T-helper 1 cell treated with Interleukin-12 subunit alpha and Interleukin-12 subunit beta and Interleukin-4 antibody, amounts not matched to agents 30 ng/mL and 1 ng/mL, for 36 hours (primary cell): Measurements from ENCODE around the gene WFIKKN1. TPM values are rescaled to one million over a fixed set of nuclear protein-coding genes. Genes with fewer than 3 reads are reported as not detected.

ENCODE experiments used
- intact Hi-C: fragments of 100-400 bp; cut with micrococcal nuclease; formaldehyde crosslinking; loops from one replicate; pipeline ENCODE4 v1.15.1; 2024
- total RNA-seq: library from RNA; stranded (reverse); gene quantifications from 2 replicates; pipeline ENCODE4 v1.2.3, GENCODE V29; 2022

WFIKKN1 gene
- total RNA-seq, 1 donor from 2014 or later = 0.69 TPM

DNA sequence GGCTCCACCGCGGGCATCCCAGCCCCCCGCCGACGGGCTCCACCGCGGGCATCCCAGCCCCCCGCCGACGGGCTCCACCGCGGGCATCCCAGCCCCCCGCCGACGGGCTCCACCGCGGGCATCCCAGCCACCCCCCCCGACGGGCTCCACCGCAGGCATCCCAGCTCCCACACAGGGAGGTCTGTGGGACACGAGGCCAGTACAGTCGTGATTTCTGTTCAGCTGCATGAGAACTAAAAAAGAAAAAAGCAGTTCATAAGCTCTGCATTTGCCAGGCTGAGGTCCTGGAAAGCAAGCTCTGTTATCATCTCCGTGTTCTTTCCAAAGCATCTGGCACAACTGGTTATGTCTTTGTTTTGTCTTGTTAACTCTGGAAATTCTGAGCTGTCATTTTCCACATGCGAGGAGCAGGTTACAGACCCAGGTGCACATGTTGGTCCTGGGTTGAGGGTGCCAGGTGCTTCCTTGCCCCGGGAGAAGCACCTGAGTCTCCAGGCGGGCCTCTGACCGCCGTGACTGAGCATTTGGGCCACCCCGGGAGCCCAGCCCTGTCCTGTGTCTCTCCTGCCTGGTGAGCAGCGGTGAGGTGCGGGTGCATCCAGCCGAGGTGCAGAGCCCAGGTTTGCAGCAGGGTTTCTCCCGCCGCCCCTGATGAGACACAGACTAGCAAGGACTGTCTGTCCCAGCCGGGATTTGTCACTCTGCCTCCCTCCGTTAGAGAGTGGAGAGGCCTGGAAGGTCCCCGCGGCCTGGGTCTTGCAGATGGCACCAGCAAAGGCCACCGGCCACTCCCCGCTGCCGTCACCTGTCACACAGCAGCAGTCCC is 9.9 kb upstream of the WFIKKN1 start:
- intact Hi-C loops = no loop called here

DNA sequence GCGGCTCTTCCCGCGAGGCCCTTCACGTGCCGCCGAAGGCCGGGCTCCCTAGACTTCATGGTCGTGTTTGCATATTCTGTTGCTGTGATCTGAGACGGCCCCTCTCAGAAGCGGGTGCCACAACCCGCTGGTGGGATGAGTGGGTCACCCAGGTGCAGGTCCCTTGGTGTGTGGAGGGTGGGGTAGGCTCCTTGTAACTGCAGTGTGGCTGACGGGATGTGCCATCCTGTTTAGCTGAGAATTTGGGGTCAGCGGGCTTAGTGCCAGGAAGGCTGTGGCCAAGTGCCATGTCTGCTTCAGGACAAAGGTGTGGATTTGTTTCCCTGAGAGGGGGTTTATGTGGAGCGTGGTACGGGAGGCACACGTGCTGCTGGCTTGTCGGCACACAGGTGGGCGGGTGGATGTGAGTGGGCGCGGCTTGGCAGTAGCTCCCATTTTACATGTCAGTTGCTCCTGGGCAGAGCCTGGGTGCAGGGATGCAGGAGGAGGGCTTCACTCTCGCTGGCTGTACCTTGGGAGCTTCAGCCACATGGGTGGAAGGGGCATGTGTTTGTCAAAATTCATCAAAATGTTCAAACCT is 9.2 kb upstream of the WFIKKN1 start:
- intact Hi-C loops = no loop called here

DNA sequence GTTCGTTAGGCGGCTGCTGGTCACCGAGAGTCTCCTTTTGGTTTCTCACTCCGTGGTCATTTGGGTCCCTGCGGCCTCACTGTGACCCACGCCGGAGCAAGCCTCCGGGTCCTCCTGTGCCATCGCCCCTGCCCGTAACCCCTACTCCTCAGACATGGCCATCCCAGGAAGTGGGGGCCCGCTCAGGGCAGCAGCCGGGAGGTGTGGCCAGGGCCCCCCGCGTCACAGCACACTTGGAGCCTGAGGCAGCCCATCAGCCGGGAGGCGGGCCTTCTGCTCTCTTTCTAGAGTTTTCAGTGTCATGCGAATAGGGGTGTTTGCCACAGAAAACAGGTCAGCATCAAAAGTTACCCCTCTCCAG is 7.9 kb upstream of the WFIKKN1 start:
- intact Hi-C loops = no loop called here

DNA sequence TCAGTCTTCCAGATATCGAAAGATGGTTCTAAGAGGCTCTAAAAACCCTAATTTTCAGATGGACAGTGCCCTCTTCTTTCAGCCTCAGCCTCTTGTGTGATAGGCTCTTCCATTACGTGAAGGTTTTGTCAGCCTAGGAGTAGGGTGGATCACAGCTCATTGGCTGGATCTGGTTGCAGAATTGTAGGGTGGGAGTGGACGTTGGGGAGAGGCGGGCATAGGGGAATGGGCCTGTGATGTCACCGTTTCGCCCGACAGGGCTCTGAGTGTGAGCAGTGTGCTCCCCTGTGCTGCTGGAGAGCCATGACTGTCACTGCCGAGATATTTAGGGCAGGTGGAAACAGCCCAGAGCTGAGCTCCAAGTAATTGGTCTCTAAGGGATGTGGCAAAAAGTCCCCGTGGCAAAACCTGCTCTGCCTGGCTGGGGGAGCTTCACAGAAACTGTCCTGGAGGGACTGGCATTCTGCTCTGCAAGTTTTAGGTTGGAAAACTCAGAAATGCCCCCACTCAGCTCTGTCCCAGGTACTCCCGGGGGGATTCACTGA is 6.2 kb upstream of the WFIKKN1 start:
- intact Hi-C loops = no loop called here

GRCh38 chr16:625117-625976 is 5.4 kb upstream of the WFIKKN1 start:
- intact Hi-C loops = no loop called here

- intact Hi-C loops = no loop called here
Measured at GRCh38 chr16:625977-626765, 4.6 kb upstream of the WFIKKN1 start.

GRCh38 chr16:626787-627453 is 3.9 kb upstream of the WFIKKN1 start:
- intact Hi-C loops = no loop called here

- intact Hi-C loops = no loop called here
Measured at GRCh38 chr16:627454-628239, 3.1 kb upstream of the WFIKKN1 start.

- intact Hi-C loops = no loop called here
Measured at GRCh38 chr16:628321-629061, 2.3 kb upstream of the WFIKKN1 start.

DNA sequence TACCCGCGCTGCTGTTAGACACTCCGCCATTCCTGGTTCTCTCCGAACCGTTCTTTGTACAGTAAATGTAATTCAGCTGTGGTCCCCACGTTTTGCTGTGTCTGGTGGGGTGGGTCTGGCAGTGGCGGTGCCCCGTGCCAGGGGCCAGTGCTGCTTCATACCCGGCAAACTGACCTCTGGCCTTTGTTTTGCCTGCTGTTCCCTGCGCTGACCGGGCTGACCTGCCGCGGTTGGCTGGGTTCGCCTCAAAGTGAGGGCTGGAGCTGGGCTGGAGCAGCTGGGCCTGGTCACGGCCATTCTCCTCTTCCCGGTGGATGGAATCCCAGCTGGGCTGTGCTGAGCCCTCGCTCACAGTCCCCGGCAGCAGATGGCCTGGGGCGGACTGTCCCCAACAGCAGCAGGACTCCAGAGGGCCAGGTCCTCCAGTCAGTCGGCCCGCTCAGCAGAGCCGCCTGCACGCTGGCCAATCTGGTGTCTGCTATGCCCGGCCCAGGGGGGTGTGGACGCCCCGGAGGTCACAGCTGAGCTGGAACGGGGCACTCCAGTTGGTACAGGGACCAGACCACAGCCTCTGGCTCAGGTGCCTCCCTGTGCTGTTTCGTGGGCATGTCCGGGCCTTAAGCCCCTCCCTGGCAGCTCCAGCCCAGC is 1.5 kb upstream of the WFIKKN1 start:
- intact Hi-C loops = no loop called here

- intact Hi-C loops = no loop called here
Measured at GRCh38 chr16:629833-630248, 944 bp upstream of the WFIKKN1 start.

GRCh38 chr16:630249-630814 is 453 bp upstream of the WFIKKN1 start:
- intact Hi-C loops = no loop called here

- intact Hi-C loops = no loop called here
Measured at GRCh38 chr16:631808-632358, 1.1 kb downstream of the WFIKKN1 start.

DNA sequence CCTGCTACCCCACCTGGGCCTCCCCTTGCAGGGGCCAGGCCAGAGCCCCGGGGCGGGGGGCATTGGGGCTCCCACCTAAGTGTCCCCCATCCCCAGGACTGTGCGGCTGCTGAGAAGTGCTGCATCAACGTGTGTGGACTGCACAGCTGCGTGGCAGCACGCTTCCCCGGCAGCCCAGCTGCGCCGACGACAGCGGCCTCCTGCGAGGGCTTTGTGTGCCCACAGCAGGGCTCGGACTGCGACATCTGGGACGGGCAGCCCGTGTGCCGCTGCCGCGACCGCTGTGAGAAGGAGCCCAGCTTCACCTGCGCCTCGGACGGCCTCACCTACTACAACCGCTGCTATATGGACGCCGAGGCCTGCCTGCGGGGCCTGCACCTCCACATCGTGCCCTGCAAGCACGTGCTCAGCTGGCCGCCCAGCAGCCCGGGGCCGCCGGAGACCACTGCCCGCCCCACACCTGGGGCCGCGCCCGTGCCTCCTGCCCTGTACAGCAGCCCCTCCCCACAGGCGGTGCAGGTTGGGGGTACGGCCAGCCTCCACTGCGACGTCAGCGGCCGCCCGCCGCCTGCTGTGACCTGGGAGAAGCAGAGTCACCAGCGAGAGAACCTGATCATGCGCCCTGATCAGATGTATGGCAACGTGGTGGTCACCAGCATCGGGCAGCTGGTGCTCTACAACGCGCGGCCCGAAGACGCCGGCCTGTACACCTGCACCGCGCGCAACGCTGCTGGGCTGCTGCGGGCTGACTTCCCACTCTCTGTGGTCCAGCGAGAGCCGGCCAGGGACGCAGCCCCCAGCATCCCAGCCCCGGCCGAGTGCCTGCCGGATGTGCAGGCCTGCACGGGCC is 1.9 kb downstream of the WFIKKN1 start:
- intact Hi-C loops = no loop called here

DNA sequence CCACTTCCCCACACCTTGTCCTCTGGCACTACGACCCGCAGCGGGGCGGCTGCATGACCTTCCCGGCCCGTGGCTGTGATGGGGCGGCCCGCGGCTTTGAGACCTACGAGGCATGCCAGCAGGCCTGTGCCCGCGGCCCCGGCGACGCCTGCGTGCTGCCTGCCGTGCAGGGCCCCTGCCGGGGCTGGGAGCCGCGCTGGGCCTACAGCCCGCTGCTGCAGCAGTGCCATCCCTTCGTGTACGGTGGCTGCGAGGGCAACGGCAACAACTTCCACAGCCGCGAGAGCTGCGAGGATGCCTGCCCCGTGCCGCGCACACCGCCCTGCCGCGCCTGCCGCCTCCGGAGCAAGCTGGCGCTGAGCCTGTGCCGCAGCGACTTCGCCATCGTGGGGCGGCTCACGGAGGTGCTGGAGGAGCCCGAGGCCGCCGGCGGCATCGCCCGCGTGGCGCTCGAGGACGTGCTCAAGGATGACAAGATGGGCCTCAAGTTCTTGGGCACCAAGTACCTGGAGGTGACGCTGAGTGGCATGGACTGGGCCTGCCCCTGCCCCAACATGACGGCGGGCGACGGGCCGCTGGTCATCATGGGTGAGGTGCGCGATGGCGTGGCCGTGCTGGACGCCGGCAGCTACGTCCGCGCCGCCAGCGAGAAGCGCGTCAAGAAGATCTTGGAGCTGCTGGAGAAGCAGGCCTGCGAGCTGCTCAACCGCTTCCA is 2.7 kb downstream of the WFIKKN1 start:
- intact Hi-C loops = no loop called here

- intact Hi-C loops = no loop called here
Measured at GRCh38 chr16:634051-634670, 3.4 kb downstream of the WFIKKN1 start.
